OCI-LY1 (cell line): ENCODE measurements around the gene PCSK6.

ENCODE experiments used
- CTCF ChIP-seq: fragments of 200-600 bp; sonication (generic), shearing (Covaris generic); IDR thresholded peaks from 2 replicates; pipeline ENCODE4 v1.5.1; 2017; ENCODE audit warnings: mild to moderate bottlenecking, antibody characterized with exemption, low read length, moderate library complexity, mixed read lengths
- EZH2 ChIP-seq: fragments of 200-600 bp; sonication (generic), shearing (Covaris generic); IDR thresholded peaks from 2 replicates; pipeline ENCODE4 v1.8.0; 2017; ENCODE audit warnings: borderline replicate concordance, mixed run types, mild to moderate bottlenecking, antibody characterized with exemption, low read length, moderate library complexity, mixed read lengths

DNA sequence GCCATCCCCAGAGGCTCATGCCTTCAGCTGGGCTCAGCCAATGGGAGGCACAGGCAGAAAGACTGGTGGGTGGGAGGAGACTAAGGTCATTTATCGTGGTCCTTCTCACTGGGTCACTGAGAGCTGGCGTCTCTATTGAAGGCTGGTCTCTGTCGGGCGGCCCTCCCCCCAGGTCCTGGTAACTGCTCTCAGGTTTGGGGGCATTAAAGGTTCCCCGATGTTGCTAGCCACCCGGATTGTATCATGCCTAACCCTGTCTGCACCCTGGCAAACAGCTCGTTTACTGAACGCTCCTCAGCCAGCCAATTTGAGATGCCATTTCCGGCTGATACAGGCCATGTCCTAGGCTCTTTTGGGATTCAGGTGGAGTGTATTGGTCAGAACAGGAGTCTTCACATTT lies 222.7 kb downstream of the PCSK6 start:
- TF ChIP-seq CTCF (no peak), EZH2 (no peak)
